GM15510 (cell line): ENCODE measurements around the gene SH2D6.
A peak's percentile ranks its signal among the peaks of the same experiment; 100 is the strongest.

Experiments used
- POLR2A ChIP-seq: IDR thresholded peaks from 3 replicates; pipeline ENCODE4 v1.6.1; 2011; ENCODE audit warnings: borderline replicate concordance; ENCODE audit not compliant: insufficient read length; ENCODE audit errors: extremely low read depth

Gene SH2D6

GRCh38 chr2:85428343-85428881 lies 9.9 kb downstream of the SH2D6 start:
- no peak for TF ChIP-seq POLR2A

DNA sequence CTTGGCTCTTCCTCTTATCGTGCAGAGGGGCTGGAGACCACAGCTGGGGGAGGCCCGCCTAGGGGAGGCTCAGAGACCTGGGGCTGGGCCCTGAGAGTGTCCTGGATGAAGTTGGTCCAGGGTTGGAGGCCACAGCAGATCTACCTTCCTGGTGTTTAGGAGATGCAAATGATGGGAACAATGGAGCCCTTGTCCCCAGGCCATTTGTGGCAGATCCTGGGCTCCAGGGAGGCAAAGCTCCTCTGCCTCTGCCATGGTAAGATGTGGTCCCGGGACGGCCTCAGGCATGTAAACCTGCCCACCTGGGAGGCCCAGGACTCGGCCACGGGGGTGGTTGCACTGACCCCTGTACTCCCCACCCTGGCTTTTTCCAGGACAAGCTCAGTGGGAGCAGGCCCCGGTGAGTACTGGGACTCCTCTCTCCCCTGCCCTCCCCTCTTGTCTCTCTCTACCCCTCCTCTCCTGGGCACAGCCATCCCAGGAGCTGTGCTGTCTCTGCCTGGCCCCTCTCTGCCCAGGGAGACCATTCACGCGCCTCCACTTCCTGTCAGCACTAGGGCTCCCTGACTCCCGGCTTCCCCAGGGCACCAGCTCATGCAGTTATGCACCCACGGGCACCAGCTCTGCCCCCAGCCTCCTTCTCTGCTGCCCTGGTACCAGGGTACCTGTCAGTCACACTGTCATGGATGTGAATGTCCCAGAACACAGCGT lies 10.9 kb downstream of the SH2D6 start:
- TF ChIP-seq POLR2A = no peak

GRCh38 chr2:85429924-85430289 lies 11.4 kb downstream of the SH2D6 start:
- TF ChIP-seq POLR2A = no peak

GRCh38 chr2:85430752-85431569 lies 12.4 kb downstream of the SH2D6 start:
- no peak for TF ChIP-seq POLR2A

DNA sequence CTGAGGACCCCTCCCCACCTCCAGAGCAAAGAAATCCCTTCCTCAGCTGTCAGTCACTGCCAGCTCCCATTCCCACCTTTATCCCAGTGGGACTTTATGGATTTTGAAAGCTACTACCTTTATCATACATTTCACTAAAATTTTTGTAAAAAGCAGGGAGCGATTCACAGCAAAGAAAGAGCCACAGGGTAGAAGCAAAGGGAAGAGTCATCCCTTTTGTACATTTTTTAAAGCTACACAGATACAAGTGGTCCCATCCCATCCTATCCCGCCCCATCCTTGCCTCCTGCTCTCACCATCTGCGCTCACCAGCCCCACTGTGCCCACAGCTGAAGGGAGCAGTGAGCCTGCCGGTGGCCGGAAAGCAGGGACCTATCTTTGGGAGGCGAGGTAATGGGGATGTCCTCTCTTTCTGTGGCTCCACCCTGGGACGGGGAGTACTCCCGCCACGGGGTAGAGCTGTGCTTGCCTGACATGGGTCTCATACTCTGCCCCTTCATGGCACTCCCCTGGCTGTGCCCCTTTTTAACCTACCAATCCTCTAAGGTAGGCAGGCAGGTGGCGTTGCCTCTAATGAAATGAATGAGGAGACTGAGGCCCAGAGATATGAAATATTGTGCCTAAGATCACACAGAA lies 13.2 kb downstream of the SH2D6 start:
- TF ChIP-seq POLR2A = no peak

DNA sequence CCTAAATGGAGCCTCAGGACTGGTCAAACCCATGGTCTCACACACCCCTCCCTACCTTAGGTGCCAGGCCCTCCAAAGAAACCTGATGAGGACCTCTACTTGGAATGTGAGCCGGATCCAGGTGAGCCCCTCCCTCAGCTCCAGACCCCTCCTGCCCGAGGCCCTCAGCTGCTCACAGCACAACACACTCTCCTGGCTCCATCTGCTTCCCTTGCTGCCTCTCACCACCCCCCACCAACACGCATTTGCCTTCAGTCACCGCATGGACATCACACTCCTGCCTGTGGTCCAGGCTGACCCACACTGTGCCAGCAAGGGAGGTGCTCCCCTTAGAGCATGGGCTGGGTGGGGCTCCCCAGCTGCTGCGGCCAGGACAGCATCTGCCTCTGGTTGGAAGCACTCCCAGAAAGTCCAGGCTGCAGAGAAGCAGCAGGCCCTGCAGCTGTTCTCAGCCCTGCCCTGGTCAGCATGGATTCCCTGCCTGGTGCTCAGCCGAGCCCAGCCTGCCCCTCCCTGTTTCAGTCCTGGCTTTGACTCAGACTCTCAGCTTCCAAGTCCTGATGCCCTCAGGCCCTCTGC lies 15.1 kb downstream of the SH2D6 start:
- TF ChIP-seq POLR2A = no peak

GRCh38 chr2:85434696-85435095 lies 16.2 kb downstream of the SH2D6 start:
- no peak for TF ChIP-seq POLR2A

DNA sequence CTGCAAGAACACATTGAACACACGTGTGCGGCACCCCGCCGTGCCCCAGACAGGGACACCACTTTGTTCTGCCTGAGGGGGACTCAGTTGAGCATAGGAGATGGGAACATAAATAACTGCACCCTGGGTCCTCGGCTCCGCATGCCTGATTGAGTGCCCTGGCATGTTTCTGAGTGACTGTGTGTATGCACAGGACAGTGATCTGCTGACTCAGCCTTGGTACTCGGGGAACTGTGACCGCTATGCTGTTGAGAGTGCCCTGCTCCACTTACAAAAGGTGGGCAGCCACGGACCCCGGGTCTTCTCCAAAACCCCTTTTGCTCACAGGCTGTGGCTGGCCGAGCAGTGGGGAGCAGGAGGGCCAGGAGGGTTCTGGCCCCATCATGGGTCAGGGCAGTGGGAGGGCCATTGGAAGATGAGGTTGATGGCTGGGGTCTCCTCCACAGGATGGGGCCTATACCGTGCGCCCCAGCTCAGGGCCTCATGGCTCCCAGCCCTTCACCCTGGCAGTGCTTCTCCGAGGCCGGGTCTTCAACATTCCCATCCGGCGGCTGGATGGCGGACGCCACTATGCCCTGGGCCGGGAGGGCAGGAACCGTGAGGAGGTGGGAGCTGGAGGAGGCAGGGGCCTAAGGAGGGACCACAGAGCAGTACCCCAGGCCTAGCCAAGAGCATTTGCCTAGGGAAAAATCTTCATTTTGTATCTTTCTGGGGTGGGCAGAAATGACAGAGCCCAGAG lies 16.9 kb downstream of the SH2D6 start:
- no peak for TF ChIP-seq POLR2A

GRCh38 chr2:85435981-85436835 lies 17.7 kb downstream of the SH2D6 start:
- no peak for TF ChIP-seq POLR2A

GRCh38 chr2:85436836-85437487 lies 18.4 kb downstream of the SH2D6 start:
- no peak for TF ChIP-seq POLR2A

DNA sequence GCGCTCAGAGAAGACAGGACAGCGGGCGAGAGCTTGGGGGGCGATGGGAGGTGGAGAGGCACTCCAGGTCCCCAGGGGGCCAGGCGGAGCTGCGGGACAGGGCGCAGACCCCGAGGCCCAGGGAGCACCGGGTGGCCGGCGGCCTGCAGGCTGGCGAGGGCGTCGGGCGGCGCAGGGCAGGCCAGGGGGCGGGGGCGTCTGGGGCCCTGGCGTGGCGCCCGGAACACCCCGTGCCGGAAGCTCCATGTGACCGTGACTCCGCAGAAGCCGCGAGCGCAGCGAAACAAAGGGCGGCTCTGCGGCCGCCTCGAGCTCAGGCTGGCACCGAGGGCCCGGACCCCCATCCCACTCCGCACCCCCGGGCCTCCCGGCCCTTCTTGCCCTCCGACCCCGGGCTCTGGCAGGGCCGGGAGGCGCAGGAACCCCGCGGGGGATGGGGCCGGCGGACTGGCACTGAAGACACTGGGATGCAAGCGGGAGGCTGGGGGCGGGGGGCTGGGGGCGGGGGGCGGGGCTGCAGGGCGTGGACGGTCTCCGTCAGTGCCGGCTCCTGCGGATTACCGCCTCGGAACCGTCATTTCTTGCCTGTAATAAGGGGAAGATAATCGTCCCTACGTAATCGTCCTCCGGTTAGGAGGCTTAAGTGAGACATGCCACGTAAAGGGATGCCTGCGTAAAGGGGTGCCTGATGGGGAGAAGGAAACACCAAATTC lies 19.1 kb downstream of the SH2D6 start:
- TF ChIP-seq POLR2A = peak; percentile 66

GRCh38 chr2:85438201-85439024 lies 19.9 kb downstream of the SH2D6 start:
- no peak for TF ChIP-seq POLR2A

DNA sequence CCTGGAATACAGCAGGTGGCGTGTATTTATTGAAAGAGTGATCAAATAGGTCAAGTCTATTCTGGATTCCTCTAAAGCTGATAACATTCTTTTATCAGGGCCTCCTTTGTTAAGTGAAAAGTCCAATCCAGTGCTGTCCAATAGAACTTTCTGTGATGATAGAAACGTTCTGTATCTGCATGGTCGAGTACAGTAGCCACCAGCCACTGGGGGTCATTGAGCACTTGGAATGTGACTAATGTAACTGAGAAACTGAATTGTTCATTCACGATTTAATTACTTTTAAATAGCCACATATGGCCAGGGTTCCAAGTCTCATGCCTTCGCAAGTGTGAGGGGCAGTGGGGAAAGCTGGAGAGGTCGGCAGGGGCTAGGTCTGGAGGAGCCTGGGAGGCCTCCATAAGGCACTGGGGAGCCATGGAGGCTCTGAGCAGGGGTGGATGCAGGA lies 20.5 kb downstream of the SH2D6 start:
- TF ChIP-seq POLR2A = no peak
